ENCODE measurements around the gene MAPRE3. TPM values are rescaled to one million over a fixed set of nuclear protein-coding genes. Genes with fewer than 3 reads are reported as not detected.
A peak's percentile ranks its signal among the peaks of the same experiment; 100 is the strongest.

MAPRE3 gene
- total and polyA plus RNA-seq, 11 donors: 27.4 to 65.0 (median 42.3) TPM

GRCh38 chr2:27070653-27071276, 100.3 kb downstream of the MAPRE3 start:
- DNase-seq (no peak), ATAC-seq (peak in 1 of 4 donors; percentile 0)
- Histone ChIP-seq H3K36me3 (peaks cover 0 to 46% (median 39%) of the 10 kb centered on the region in 9 donors), H3K27me3 (no peaks in the 10 kb centered on the region), H3K4me3 (peak overlapping the region; percentile 55 to 99 (median 89)), H3K9me3 (no peaks in the 10 kb centered on the region), H3K27ac (peak overlapping the region; percentile 62 to 99 (median 96)), H3K4me1 (peaks cover 3 to 67% (median 48%) of the 10 kb centered on the region in 12 donors)
- TF ChIP-seq POLR2A (IDR thresholded peaks at IDR 0.05): no peak
- TF ChIP-seq, protein P1, sequence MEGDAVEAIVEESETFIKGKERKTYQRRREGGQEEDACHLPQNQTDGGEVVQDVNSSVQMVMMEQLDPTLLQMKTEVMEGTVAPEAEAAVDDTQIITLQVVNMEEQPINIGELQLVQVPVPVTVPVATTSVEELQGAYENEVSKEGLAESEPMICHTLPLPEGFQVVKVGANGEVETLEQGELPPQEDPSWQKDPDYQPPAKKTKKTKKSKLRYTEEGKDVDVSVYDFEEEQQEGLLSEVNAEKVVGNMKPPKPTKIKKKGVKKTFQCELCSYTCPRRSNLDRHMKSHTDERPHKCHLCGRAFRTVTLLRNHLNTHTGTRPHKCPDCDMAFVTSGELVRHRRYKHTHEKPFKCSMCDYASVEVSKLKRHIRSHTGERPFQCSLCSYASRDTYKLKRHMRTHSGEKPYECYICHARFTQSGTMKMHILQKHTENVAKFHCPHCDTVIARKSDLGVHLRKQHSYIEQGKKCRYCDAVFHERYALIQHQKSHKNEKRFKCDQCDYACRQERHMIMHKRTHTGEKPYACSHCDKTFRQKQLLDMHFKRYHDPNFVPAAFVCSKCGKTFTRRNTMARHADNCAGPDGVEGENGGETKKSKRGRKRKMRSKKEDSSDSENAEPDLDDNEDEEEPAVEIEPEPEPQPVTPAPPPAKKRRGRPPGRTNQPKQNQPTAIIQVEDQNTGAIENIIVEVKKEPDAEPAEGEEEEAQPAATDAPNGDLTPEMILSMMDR (IDR thresholded peaks at IDR 0.05): no peak
- intact Hi-C loops (cut with DNase I): loop anchor here in 4 of 10 donors (1.0 to 5.0 kb wide), 4 partner anchors 19 to 38 kb away; partner anchors contain the start of genes AGBL5 (in 2 of the 4) and TMEM214 (in 1 of the 4)
- 3 to 6% (median 4%) methylated on average over 8 to 11 of the region's 11 CpGs for WGBS, 4 donors

- Histone ChIP-seq H3K9me3 (no peaks in the 10 kb centered on the region), H3K27ac (peak within 1 kb of the TSS; percentile 62 to 99 (median 96)), H3K36me3 (peaks cover 0 to 39% (median 32%) of the 10 kb centered on the region in 9 donors), H3K4me1 (peaks cover 3 to 72% (median 48%) of the 10 kb centered on the region in 12 donors), H3K27me3 (no peaks in the 10 kb centered on the region), H3K4me3 (peak within 1 kb of the TSS; percentile 55 to 99 (median 89))
- ATAC-seq (peak; percentile 77 to 95 (median 92)), DNase-seq (peak; percentile 95 to 97 (median 96))
- TF ChIP-seq POLR2A (IDR thresholded peaks at IDR 0.05): peak in 1 of 2 donors; percentile 77
- TF ChIP-seq, protein P1 (IDR thresholded peaks at IDR 0.05): peak in 2 of 12 donors; percentile 30 to 40
- intact Hi-C loops (cut with DNase I): loop anchor here in 4 of 10 donors (1.0 to 5.0 kb wide), 4 partner anchors 20 to 39 kb away; partner anchors contain the start of genes AGBL5 (in 2 of the 4) and TMEM214 (in 1 of the 4)
- 0% methylated on average over 5 to 86 of the region's 86 CpGs for WGBS, 4 donors
Observed at GRCh38 chr2:27071277-27071989, 101.0 kb downstream of the MAPRE3 start, which contains the start of gene OST4. Gene OST4, minus strand, starts transcription at chr2:27071654.

DNA sequence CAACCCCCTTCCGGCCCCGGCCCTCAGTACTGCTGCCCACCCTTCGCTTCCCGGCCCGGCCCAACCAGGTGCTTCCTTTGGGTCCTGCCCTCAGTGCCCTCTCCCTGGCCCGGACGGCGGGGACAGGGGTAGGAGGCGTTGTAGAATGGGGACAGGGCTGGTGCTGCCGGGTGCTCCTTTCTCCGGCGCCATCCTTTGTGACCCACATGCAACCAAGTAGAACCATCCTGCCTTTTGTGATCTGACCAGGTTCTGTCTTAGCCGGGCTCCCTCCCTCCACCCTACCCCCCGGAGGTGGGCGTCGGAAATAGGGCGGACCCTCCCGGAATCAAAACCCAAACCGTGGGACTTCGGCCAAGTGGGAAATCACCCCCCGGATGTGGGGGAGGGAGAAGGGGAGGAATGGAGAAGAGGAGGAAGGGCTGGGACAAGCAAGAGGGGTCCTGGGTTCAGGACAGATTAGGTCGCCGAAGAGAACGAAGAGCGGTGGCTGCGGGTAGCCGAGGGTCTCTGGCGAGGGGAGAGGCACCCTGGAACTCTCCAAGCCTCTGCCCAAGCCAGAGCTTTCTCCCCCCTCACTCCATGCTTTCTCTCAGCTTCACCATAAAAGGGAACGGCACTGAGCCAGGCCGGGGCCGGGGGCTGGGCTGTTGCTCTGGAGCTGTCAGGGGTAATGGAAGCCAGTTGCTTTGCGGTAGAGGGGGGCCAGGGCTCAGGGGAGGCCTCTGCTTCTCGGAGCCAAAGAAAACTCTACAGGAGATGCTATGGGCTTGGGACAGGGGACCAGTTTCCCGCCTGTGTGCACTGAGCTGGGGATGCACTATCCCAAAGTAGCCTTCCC, 101.8 kb downstream of the MAPRE3 start:
- WGBS, 4 donors: 3 to 4% (median 3%) methylated on average over 29 to 34 of the region's 34 CpGs
- TF ChIP-seq, protein P1 (IDR thresholded peaks at IDR 0.05): no peak
- TF ChIP-seq POLR2A (IDR thresholded peaks at IDR 0.05): no peak
- no peaks in the 10 kb centered on the region for H3K9me3 ChIP-seq
- H3K4me1 ChIP-seq: peaks cover 3 to 77% (median 50%) of the 10 kb centered on the region in 12 donors
- H3K36me3 ChIP-seq: peaks cover 0 to 32% (median 24%) of the 10 kb centered on the region in 9 donors
- H3K27ac ChIP-seq: peak overlapping the region; percentile 62 to 99 (median 96)
- H3K4me3 ChIP-seq: peak overlapping the region; percentile 55 to 99 (median 89)
- ATAC-seq (peak; percentile 28 to 72 (median 40)), DNase-seq (peak; percentile 78 to 88 (median 88))
- H3K27me3 ChIP-seq: no peaks in the 10 kb centered on the region
- intact Hi-C loops (cut with DNase I): loop anchor here in 4 of 10 donors (1.0 to 5.0 kb wide), 4 partner anchors 21 to 40 kb away; partner anchors contain the start of genes AGBL5 (in 3 of the 4) and TMEM214 (in 1 of the 4)
